Measurements from ENCODE around the gene PLA2G4D. TPM values are rescaled to one million over a fixed set of nuclear protein-coding genes. Genes with fewer than 3 reads are reported as not detected.

Gene PLA2G4D
- total RNA-seq, 1 experiment from 2014 or later = 0.24 TPM

DNA sequence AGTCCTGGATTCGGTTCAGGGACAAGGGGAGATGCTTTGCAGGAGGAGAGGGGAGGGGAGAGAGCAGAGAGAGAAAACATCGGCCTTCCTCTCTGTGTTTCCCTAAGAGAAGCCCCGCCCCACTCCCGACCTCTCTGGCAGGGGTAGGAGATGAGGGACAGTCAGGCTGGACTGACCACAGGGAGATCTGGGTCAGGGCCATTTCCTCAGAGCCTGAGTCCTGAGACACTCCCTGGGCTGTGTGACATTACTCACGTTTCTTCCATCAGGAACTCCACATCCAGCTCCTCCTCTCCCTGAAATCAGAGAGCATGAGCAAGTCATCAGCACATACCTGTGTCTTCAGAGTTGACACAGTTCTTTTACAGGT is 9.1 kb downstream of the PLA2G4D start:
- ChIA-PET POLR2A (no interaction called here), CTCF (interaction anchor here (1.3 to 10.6 kb wide), 20 partner anchors 8 to 311 kb away, joined by 3 to 164 read pairs (median 12); partner anchors contain the start of genes MAPKBP1, PLA2G4D and PLA2G4F)
- ATAC-seq (no peak; the same call in 1 of the 2 replicates), DNase-seq (ENCODE audit: low spot score) (no peak)
- Mint-ChIP-seq H3K9me3 (no peaks in the 10 kb centered on the region), H3K27me3 (ENCODE audit: low read depth) (no peaks in the 10 kb centered on the region; the same call in 1 of the 2 replicates), H3K4me3 (no peak overlapping the region), H3K4me1 (peaks cover 24% of the 10 kb centered on the region), H3K27ac (no peak overlapping the region; the same call in 1 of the 2 replicates), H3K36me3 (no peaks in the 10 kb centered on the region)
- TF ChIP-seq, protein P1, sequence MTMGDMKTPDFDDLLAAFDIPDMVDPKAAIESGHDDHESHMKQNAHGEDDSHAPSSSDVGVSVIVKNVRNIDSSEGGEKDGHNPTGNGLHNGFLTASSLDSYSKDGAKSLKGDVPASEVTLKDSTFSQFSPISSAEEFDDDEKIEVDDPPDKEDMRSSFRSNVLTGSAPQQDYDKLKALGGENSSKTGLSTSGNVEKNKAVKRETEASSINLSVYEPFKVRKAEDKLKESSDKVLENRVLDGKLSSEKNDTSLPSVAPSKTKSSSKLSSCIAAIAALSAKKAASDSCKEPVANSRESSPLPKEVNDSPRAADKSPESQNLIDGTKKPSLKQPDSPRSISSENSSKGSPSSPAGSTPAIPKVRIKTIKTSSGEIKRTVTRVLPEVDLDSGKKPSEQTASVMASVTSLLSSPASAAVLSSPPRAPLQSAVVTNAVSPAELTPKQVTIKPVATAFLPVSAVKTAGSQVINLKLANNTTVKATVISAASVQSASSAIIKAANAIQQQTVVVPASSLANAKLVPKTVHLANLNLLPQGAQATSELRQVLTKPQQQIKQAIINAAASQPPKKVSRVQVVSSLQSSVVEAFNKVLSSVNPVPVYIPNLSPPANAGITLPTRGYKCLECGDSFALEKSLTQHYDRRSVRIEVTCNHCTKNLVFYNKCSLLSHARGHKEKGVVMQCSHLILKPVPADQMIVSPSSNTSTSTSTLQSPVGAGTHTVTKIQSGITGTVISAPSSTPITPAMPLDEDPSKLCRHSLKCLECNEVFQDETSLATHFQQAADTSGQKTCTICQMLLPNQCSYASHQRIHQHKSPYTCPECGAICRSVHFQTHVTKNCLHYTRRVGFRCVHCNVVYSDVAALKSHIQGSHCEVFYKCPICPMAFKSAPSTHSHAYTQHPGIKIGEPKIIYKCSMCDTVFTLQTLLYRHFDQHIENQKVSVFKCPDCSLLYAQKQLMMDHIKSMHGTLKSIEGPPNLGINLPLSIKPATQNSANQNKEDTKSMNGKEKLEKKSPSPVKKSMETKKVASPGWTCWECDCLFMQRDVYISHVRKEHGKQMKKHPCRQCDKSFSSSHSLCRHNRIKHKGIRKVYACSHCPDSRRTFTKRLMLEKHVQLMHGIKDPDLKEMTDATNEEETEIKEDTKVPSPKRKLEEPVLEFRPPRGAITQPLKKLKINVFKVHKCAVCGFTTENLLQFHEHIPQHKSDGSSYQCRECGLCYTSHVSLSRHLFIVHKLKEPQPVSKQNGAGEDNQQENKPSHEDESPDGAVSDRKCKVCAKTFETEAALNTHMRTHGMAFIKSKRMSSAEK (CRISPR knock-in tag; IDR thresholded peaks at IDR 0.05; ENCODE audit: borderline replicate concordance) = no peak
- TF ChIP-seq FOXJ3 (CRISPR knock-in tag; IDR thresholded peaks at IDR 0.05; ENCODE audit: borderline replicate concordance) (no peak), FOXP1 (CRISPR knock-in tag; IDR thresholded peaks at IDR 0.05; ENCODE audit: borderline replicate concordance) (no peak), SMAD4 (CRISPR knock-in tag; IDR thresholded peaks at IDR 0.05) (no peak), ELF4 (CRISPR knock-in tag; IDR thresholded peaks at IDR 0.05; ENCODE audit: low read depth) (no peak), ZNF416 (CRISPR knock-in tag; IDR thresholded peaks at IDR 0.05) (no peak), ZNF671 (CRISPR knock-in tag; IDR thresholded peaks at IDR 0.05) (no peak), CREB1 (CRISPR knock-in tag; IDR thresholded peaks at IDR 0.05) (no peak), NFE2L1 (CRISPR knock-in tag; IDR thresholded peaks at IDR 0.05) (no peak), ZNF423 (CRISPR knock-in tag; IDR thresholded peaks at IDR 0.05) (no peak), NR2C2 (CRISPR knock-in tag; IDR thresholded peaks at IDR 0.05) (no peak), ZNF219 (CRISPR knock-in tag; IDR thresholded peaks at IDR 0.05; ENCODE audit: borderline replicate concordance) (no peak), FOXK1 (CRISPR knock-in tag; IDR thresholded peaks at IDR 0.05) (no peak)
- TF ChIP-seq, protein P2, sequence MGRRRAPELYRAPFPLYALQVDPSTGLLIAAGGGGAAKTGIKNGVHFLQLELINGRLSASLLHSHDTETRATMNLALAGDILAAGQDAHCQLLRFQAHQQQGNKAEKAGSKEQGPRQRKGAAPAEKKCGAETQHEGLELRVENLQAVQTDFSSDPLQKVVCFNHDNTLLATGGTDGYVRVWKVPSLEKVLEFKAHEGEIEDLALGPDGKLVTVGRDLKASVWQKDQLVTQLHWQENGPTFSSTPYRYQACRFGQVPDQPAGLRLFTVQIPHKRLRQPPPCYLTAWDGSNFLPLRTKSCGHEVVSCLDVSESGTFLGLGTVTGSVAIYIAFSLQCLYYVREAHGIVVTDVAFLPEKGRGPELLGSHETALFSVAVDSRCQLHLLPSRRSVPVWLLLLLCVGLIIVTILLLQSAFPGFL (CRISPR knock-in tag; IDR thresholded peaks at IDR 0.05; ENCODE audit: borderline replicate concordance) = no peak
- TF ChIP-seq, protein P3, sequence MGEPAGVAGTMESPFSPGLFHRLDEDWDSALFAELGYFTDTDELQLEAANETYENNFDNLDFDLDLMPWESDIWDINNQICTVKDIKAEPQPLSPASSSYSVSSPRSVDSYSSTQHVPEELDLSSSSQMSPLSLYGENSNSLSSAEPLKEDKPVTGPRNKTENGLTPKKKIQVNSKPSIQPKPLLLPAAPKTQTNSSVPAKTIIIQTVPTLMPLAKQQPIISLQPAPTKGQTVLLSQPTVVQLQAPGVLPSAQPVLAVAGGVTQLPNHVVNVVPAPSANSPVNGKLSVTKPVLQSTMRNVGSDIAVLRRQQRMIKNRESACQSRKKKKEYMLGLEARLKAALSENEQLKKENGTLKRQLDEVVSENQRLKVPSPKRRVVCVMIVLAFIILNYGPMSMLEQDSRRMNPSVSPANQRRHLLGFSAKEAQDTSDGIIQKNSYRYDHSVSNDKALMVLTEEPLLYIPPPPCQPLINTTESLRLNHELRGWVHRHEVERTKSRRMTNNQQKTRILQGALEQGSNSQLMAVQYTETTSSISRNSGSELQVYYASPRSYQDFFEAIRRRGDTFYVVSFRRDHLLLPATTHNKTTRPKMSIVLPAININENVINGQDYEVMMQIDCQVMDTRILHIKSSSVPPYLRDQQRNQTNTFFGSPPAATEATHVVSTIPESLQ (CRISPR knock-in tag; IDR thresholded peaks at IDR 0.05) = no peak
- TF ChIP-seq, protein P4, sequence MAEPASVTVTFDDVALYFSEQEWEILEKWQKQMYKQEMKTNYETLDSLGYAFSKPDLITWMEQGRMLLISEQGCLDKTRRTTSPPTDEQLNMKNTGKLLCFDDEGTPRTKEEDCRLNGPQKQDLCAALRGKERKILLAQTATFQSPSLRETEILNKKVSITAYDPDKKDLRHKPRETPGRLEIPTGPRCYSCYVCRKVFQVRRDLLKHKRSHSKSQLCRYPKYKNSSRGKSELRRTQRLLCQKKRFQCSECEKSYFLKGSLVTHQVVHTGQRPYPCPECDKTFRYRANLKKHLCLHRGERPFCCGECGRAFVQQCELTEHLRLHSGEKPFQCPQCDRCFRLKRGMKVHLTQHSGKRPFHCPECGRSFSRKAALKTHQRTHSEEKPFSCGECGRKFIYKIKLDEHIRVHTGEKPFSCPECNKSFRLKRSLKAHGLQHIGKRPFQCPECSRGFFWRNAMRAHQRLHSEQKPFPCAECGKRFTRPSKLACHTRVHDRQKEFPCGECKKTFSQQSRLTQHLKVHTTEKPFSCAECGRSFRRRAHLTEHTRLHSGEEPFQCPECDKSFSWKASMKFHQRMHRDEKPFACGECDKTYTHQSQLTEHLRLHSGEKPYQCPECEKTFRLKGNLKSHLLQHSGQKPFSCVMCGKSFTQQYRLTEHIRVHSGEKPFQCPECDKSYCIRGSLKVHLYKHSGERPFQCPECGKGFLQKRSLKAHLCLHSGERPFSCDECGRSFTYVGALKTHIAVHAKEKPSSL (CRISPR knock-in tag; conservative IDR thresholded peaks at IDR 0.05) = no peak
- TF ChIP-seq, protein P5, sequence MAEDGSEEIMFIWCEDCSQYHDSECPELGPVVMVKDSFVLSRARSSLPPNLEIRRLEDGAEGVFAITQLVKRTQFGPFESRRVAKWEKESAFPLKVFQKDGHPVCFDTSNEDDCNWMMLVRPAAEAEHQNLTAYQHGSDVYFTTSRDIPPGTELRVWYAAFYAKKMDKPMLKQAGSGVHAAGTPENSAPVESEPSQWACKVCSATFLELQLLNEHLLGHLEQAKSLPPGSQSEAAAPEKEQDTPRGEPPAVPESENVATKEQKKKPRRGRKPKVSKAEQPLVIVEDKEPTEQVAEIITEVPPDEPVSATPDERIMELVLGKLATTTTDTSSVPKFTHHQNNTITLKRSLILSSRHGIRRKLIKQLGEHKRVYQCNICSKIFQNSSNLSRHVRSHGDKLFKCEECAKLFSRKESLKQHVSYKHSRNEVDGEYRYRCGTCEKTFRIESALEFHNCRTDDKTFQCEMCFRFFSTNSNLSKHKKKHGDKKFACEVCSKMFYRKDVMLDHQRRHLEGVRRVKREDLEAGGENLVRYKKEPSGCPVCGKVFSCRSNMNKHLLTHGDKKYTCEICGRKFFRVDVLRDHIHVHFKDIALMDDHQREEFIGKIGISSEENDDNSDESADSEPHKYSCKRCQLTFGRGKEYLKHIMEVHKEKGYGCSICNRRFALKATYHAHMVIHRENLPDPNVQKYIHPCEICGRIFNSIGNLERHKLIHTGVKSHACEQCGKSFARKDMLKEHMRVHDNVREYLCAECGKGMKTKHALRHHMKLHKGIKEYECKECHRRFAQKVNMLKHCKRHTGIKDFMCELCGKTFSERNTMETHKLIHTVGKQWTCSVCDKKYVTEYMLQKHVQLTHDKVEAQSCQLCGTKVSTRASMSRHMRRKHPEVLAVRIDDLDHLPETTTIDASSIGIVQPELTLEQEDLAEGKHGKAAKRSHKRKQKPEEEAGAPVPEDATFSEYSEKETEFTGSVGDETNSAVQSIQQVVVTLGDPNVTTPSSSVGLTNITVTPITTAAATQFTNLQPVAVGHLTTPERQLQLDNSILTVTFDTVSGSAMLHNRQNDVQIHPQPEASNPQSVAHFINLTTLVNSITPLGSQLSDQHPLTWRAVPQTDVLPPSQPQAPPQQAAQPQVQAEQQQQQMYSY (CRISPR knock-in tag; IDR thresholded peaks at IDR 0.05) = no peak
